NCI-H2081 treated with DMSO at 0.1 percent for 48 hours (cell line): Measurements from ENCODE around the gene DUS1L.

Source experiments
- DNase-seq: peaks from one replicate; lab custom pipeline; 2025; lab: John Stamatoyannopoulos, UW

Gene DUS1L

GRCh38 chr17:82012640-82013295, 52.8 kb downstream of the DUS1L start:
- DNase-seq, result no peak

GRCh38 chr17:82012261-82012639, 53.4 kb downstream of the DUS1L start:
- DNase-seq, result no peak

- DNase-seq, result no peak
Observed at GRCh38 chr17:82011617-82012187, 53.9 kb downstream of the DUS1L start.

GRCh38 chr17:82010575-82011525, 54.8 kb downstream of the DUS1L start:
- DNase-seq, result no peak

- no peak for DNase-seq
Observed at GRCh38 chr17:82009413-82009812, 56.2 kb downstream of the DUS1L start.

- no peak for DNase-seq
Observed at GRCh38 chr17:82008941-82009405, 56.6 kb downstream of the DUS1L start.

- no peak for DNase-seq
Observed at GRCh38 chr17:82008258-82008940, 57.2 kb downstream of the DUS1L start.
